Smooth muscle cell (in vitro differentiated cells): ENCODE data around the gene ZC3H12C. TPM values are rescaled to one million over a fixed set of nuclear protein-coding genes. Genes with fewer than 3 reads are reported as not detected.
A peak's percentile ranks its signal among the peaks of the same experiment; 100 is the strongest.
"Not testable (repeated sequence)": the region's sequence is repeated elsewhere in the genome, so short reads cannot be mapped to it uniquely, and the experiment has no call there.

Experiments used
- DNase-seq: peaks from one replicate; lab custom pipeline; 2025; ENCODE audit not compliant: unreplicated experiment; lab: John Stamatoyannopoulos, UW
- H2AFZ ChIP-seq: fragments of 200-600 bp; sonication (generic); 2 replicates; pipeline ENCODE4 v1.6.0; 2016; ENCODE audit warnings: antibody characterized with exemption, low read depth, mild to moderate bottlenecking
- H3F3A ChIP-seq: fragments of 200-600 bp; sonication (generic); 2 replicates; pipeline ENCODE4 v1.6.0; 2017; ENCODE audit warnings: antibody characterized with exemption, low read depth
- H3K27ac ChIP-seq: fragments of 200-600 bp; sonication (generic); 2 replicates; pipeline ENCODE4 v1.5.1; 2016; ENCODE audit warnings: low read depth, mild to moderate bottlenecking
- H3K27me3 ChIP-seq: fragments of 200-600 bp; sonication (generic); 2 replicates; pipeline ENCODE4 v1.6.1; 2016; ENCODE audit warnings: low read depth, mild to moderate bottlenecking
- H3K36me3 ChIP-seq: fragments of 200-600 bp; sonication (generic); 2 replicates; pipeline ENCODE4 v1.5.1; 2016; ENCODE audit warnings: low read depth
- H3K4me1 ChIP-seq: fragments of 200-600 bp; sonication (generic); 2 replicates; pipeline ENCODE4 v1.5.1; 2016; ENCODE audit warnings: low read depth
- H3K4me2 ChIP-seq: fragments of 200-600 bp; sonication (generic); 2 replicates; pipeline ENCODE4 v1.6.0; 2016; ENCODE audit warnings: mild to moderate bottlenecking
- H3K4me3 ChIP-seq: fragments of 200-600 bp; sonication (generic); 2 replicates; pipeline ENCODE4 v1.5.1; 2016; ENCODE audit warnings: mild to moderate bottlenecking
- H3K79me2 ChIP-seq: fragments of 200-600 bp; sonication (generic); 2 replicates; pipeline ENCODE4 v1.6.0; 2016; ENCODE audit warnings: low read depth, mild to moderate bottlenecking
- H3K9ac ChIP-seq: fragments of 200-600 bp; sonication (generic); 2 replicates; pipeline ENCODE4 v1.6.0; 2016; ENCODE audit warnings: low read depth
- H3K9me3 ChIP-seq: fragments of 200-600 bp; sonication (generic); replicated peaks from 2 replicates; pipeline ENCODE4 v1.5.1; 2016; ENCODE audit warnings: low read depth
- H4K20me1 ChIP-seq: fragments of 200-600 bp; sonication (generic); 2 replicates; pipeline ENCODE4 v1.6.0; 2016; ENCODE audit warnings: low read depth
- CTCF ChIP-seq: fragments of 200-600 bp; sonication (generic); IDR thresholded peaks from 2 replicates; pipeline ENCODE4 v1.5.1; 2017; ENCODE audit warnings: borderline replicate concordance, mild to moderate bottlenecking, antibody characterized with exemption; ENCODE audit not compliant: insufficient read depth, poor library complexity, severe bottlenecking
- WGBS: methylation state at CpG from one replicate; pipeline ENCODE4 v1.1.7; 2016; ENCODE audit warnings: low lambda C conversion rate; 5-methylcytosine and 5-hydroxymethylcytosine counted together
- polyA plus RNA-seq: library from polyadenylated mRNA; unstranded; fragments of >200 nt; fragmentation: Nextera tagmentation; extraction: Ambion mirVana; gene quantifications from 2 replicates; pipeline ENCODE4 v1.2.1, GENCODE V29; 2016
- total RNA-seq: library from RNA; depleted of rRNA; stranded (reverse); fragments of >200 nt; gene quantifications from 2 replicates; pipeline ENCODE4 v1.2.3, GENCODE V29; 2014

Gene ZC3H12C
- total and polyA plus RNA-seq, 2 experiments from 2014 or later: 1.9 to 10.6 TPM

- 53% methylated on average over 4 of the region's 4 CpGs for WGBS
- Histone ChIP-seq H3K9me3 (no peaks in the 10 kb centered on the region), H3K9ac (no peak overlapping the region), H3K27ac (peak overlapping the region; percentile 62), H4K20me1 (no peaks in the 10 kb centered on the region), H3K4me3 (no peak overlapping the region), H3K36me3 (no peaks in the 10 kb centered on the region), H3K4me2 (peak overlapping the region; percentile 69), H3K4me1 (peaks cover 9% of the 10 kb centered on the region), H2AFZ (no peak overlapping the region), H3F3A (no peaks in the 10 kb centered on the region), H3K27me3 (no peaks in the 10 kb centered on the region), H3K79me2 (no peaks in the 10 kb centered on the region)
- no peak for DNase-seq
- TF ChIP-seq CTCF: no peak
Measured at GRCh38 chr11:110199184-110199981, 106.2 kb downstream of the ZC3H12C start.

GRCh38 chr11:110200241-110200640 lies 107.0 kb downstream of the ZC3H12C start:
- H3K79me2 ChIP-seq: no peaks in the 10 kb centered on the region
- no peaks in the 10 kb centered on the region for H4K20me1 ChIP-seq
- no peaks in the 10 kb centered on the region for H3K36me3 ChIP-seq
- no peaks in the 10 kb centered on the region for H3K9me3 ChIP-seq
- no peaks in the 10 kb centered on the region for H3F3A ChIP-seq
- WGBS: 42% methylated on average over 6 of the region's 6 CpGs
- H3K4me3 ChIP-seq: no peak overlapping the region
- DNase-seq: no peak
- peak overlapping the region; percentile 62 for H3K27ac ChIP-seq
- H3K4me1 ChIP-seq: peaks cover 9% of the 10 kb centered on the region
- TF ChIP-seq CTCF: no peak
- H3K9ac ChIP-seq: peak overlapping the region; percentile 4
- no peak overlapping the region for H2AFZ ChIP-seq
- peak overlapping the region; percentile 69 for H3K4me2 ChIP-seq
- H3K27me3 ChIP-seq: no peaks in the 10 kb centered on the region

- Histone ChIP-seq H3K79me2 (no peaks in the 10 kb centered on the region), H3K4me2 (no peak overlapping the region), H3F3A (no peaks in the 10 kb centered on the region), H4K20me1 (no peaks in the 10 kb centered on the region), H3K4me1 (peaks cover 9% of the 10 kb centered on the region), H3K9me3 (no peaks in the 10 kb centered on the region), H2AFZ (no peak overlapping the region), H3K27ac (peak overlapping the region; percentile 62), H3K9ac (peak overlapping the region; percentile 4), H3K36me3 (no peaks in the 10 kb centered on the region), H3K27me3 (no peaks in the 10 kb centered on the region), H3K4me3 (no peak overlapping the region)
- TF ChIP-seq CTCF: no peak
- 91% methylated on average over 10 of the region's 10 CpGs for WGBS
- no peak for DNase-seq
Measured at GRCh38 chr11:110200836-110201235, 107.6 kb downstream of the ZC3H12C start.

- Histone ChIP-seq H3K4me1 (no peaks in the 10 kb centered on the region), H3K36me3 (no peaks in the 10 kb centered on the region), H3K9ac (no peak overlapping the region), H3K9me3 (no peaks in the 10 kb centered on the region), H3K4me2 (no peak overlapping the region), H2AFZ (no peak overlapping the region), H4K20me1 (no peaks in the 10 kb centered on the region), H3K27ac (no peak overlapping the region), H3K79me2 (no peaks in the 10 kb centered on the region), H3F3A (no peaks in the 10 kb centered on the region), H3K4me3 (no peak overlapping the region), H3K27me3 (no peaks in the 10 kb centered on the region)
- WGBS: 97% methylated on average over 6 of the region's 6 CpGs
- no peak for TF ChIP-seq CTCF
- no peak for DNase-seq
Measured at GRCh38 chr11:110207123-110207522, 113.9 kb downstream of the ZC3H12C start.

- H3K4me2 ChIP-seq: peak overlapping the region; percentile 85
- H3K4me1 ChIP-seq, H3K27me3 ChIP-seq, DNase-seq, H3K9ac ChIP-seq, H3K36me3 ChIP-seq, H3F3A ChIP-seq, H3K27ac ChIP-seq, H3K79me2 ChIP-seq, H3K9me3 ChIP-seq, H2AFZ ChIP-seq, H4K20me1 ChIP-seq: not testable (repeated sequence)
- WGBS: 32% methylated on average over 27 of the region's 29 CpGs
- H3K4me3 ChIP-seq: peak overlapping the region; percentile 57
Measured at GRCh38 chr11:110208678-110209312, 115.6 kb downstream of the ZC3H12C start.
